ENCODE measurements around the gene PTPRN2.

The PTPRN2 gene

GRCh38 chr7:158143196-158144120 is 444.2 kb downstream of the PTPRN2 start:
- no peak for DNase-seq

GRCh38 chr7:158142657-158143056 is 445.0 kb downstream of the PTPRN2 start:
- DNase-seq, result no peak

GRCh38 chr7:158141806-158142518 is 445.7 kb downstream of the PTPRN2 start:
- no peak for DNase-seq

GRCh38 chr7:158141221-158141582 is 446.4 kb downstream of the PTPRN2 start:
- DNase-seq, result no peak

GRCh38 chr7:158140538-158141220 is 446.9 kb downstream of the PTPRN2 start:
- DNase-seq, result no peak

GRCh38 chr7:158139499-158139898 is 448.1 kb downstream of the PTPRN2 start:
- no peak for DNase-seq

- DNase-seq, result no peak
Measured at GRCh38 chr7:158138329-158138597, 449.4 kb downstream of the PTPRN2 start.

GRCh38 chr7:158137516-158138328 is 449.9 kb downstream of the PTPRN2 start:
- DNase-seq, result no peak

GRCh38 chr7:158135931-158136330 is 451.7 kb downstream of the PTPRN2 start:
- no peak for DNase-seq

GRCh38 chr7:158134824-158135223 is 452.8 kb downstream of the PTPRN2 start:
- DNase-seq, result no peak

GRCh38 chr7:158133515-158134271 is 453.9 kb downstream of the PTPRN2 start:
- no peak for DNase-seq

GRCh38 chr7:158133057-158133456 is 454.6 kb downstream of the PTPRN2 start:
- DNase-seq, result no peak

GRCh38 chr7:158130023-158130409 is 457.6 kb downstream of the PTPRN2 start:
- DNase-seq, result no peak

GRCh38 chr7:158129037-158130022 is 458.3 kb downstream of the PTPRN2 start:
- DNase-seq, result no peak

- DNase-seq, result no peak
Measured at GRCh38 chr7:158128572-158128971, 459.1 kb downstream of the PTPRN2 start.

GRCh38 chr7:158127241-158127640 is 460.4 kb downstream of the PTPRN2 start:
- no peak for DNase-seq

- no peak for DNase-seq
Measured at GRCh38 chr7:158126661-158127060, 461.0 kb downstream of the PTPRN2 start.

GRCh38 chr7:158125721-158126120 is 461.9 kb downstream of the PTPRN2 start:
- DNase-seq, result no peak

GRCh38 chr7:158125091-158125490 is 462.5 kb downstream of the PTPRN2 start:
- DNase-seq, result no peak

GRCh38 chr7:158124671-158125079 is 462.9 kb downstream of the PTPRN2 start:
- DNase-seq, result no peak

GRCh38 chr7:158123753-158124152 is 463.9 kb downstream of the PTPRN2 start:
- DNase-seq, result no peak
